HG02840 (cell line): ENCODE measurements around the gene RAMP3.

Source experiments
- ATAC-seq: cut with Tn5 transposase; IDR thresholded peaks from one replicate; pipeline ENCODE4 v1.9.1; 2021; ENCODE audit warnings: mild to moderate bottlenecking, moderate library complexity, moderate number of reproducible peaks; ENCODE audit not compliant: unreplicated experiment, low FRiP score

RAMP3 gene

DNA sequence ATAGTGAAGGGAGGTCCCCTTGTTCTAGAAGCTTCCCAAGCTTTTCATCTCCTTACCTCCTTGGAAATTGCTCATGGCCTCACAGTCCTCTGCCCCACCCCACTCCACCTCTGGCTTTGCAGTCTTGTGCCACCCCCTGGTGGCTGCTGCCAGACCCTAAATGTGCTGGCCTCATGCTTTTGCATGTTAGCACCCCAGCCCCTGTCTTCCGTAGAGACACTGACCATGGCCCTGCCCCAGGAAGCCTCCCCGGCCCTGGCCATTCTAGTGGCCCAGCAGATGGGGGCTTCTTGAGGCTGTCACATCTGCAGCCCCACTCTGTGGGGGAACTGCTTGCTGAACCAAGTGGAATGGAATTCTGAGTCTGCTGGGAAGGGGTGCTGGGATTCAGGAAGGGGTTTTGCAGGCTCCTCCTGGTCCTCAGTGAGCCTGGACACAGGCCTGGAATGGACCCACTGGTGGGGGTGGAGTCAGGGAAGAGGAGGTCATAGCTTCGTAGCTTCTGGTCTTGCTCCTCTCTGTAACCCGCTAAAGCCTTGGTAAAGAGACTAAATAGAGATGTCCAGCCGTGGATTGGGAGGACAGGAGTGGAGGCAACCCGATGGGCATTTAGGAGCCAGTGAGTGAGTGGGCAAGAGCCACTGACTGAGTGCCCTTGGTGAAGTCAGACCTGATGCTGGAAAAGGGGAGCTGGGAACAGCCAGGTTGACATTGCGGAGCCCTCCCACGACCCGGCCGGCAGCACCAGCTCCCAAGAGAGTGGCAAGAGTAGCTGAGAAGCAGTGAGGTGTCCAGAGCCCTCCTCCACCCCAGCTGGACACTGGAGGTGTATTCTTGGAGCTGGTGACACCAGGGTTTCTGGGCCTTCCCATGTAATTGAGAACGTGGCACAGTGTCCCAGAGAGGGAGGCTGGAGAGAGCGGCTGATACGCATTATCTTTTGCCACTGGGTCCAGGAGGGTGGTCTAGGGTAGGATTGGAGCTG, 20.9 kb downstream of the RAMP3 start:
- ATAC-seq, result no peak

DNA sequence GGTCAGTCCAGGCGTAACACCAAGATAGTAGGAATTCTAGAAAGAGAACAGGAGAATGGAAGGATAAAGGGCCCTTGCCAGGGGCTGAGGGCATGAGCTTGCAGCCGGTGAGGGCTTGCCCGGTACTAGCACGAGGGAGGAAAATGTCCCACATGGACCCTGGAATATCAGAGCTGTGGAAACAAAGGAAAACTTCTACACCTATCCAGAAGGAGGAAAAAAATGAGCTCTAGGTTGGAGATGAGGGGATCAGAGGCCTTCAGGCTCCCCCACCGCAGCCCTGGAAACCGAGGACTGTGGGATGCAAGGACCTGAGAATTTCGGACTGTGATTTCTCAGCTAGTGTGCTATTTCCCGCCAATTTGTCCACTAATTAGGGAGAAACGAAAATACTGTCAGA, 22.1 kb downstream of the RAMP3 start:
- ATAC-seq, result no peak

DNA sequence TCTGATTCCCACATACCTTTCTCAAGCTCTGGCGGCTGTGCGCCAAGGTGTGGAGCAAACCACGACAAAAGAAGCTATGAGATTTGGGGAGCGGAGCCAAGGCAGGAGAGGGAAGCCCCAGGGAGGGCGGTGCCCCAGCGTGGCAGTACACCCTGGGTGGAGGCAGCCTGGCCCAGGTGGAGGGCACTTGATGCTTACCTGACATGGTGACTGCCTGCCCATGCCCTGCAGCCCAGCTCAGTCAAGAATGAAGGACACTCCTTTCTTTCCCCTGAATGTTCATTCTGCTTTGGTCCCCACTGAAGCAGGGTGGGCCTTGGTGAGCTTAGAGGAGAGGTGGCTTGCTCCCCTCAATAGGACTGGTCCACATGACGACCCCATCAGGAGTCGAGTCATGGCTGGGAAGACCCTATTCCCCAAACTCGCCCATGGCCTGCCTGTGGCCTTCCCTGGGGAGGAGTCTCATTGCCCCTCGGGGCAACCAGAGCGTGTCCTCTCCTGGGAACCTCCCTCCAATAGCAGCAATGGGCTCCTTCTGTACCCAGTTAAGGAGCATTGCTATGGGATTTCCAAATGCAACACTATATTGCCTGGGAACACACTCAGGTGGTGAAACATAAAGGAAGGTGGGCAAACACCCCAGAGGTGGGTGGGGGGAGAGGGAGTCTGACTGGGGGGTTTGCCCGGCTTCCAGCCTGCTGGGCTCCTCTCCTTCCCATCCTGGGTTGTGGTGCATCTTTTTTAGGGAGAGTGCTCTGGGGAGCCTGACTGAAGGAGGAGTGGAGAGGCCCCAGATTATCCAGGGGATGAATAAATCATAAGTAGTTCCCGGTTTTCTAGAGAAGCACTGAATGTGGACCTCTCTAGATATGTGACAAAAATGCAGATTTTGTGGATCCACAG, 22.7 kb downstream of the RAMP3 start:
- no peak for ATAC-seq

DNA sequence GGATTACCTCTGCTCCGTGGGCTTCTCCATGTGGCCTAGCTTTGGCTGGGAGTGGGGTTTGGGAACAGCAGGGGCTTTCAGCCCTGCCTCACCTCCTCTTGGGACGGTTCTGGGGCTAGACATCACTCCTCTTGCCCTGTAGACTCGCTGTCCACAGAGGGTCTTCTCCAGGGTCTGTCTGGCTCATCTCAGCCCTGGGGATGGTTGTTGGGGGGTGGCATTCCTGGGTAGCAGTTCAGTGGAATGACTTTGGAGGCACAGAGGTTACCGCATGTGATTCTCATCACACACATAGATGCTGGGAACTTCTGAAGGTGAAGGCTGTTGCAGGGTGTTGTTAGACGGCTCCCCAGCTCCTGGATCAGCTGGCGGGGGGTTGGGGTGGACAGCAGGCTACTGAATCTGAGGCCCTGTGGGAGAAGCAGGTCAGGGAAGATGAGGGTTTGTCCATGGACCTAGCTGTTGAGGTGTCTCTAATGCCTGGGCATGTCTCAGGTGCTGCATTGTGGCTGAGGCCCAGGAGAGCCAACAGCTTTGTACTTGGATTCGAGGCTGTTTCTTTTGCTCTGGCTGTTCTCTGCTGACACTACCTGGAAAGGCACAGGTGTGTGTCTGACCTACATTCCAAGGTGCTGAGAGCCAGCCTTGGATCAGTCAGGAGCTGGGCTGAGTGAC, 23.8 kb downstream of the RAMP3 start:
- ATAC-seq, result no peak

DNA sequence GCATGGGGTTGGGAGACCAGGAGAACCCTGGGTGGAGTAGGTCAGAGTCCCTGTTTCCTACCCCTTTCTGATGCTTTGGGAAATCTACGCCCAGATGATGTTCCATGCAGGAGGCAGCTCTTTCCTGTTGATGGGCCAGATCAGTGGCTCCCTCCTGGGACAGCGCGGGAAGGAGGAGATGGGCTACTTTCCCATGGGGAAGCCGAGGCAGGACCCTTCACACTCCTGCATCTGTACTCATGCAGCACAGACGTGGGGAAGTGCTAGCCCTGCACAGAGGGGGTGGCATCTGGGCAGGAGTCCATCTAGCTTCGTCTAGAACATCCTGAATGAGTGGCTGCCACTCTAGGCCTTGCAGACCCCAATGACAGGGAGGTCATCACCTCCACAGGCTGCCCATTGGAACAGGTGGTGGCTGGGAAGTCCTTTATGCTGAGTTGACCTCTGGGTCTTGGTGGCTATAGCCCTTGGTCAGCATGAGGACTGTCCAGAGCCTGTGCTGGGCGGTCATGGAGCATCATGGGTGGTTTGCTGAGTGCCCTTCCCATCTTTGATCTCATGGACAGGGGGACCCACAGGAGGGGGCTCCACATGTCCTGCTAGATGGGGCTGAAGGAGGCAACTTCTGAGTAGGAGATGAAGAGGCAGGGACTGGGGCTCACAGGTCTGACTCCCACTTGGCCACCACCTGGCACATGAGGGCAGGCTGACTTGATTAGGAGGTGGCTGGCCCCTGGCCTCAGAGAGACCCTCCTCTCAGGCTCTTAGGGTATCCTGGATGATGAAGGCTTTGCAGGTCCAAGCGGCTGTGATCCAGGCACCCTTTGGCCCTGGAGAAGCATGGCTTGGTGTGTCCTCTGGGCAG, 24.6 kb downstream of the RAMP3 start:
- no peak for ATAC-seq

DNA sequence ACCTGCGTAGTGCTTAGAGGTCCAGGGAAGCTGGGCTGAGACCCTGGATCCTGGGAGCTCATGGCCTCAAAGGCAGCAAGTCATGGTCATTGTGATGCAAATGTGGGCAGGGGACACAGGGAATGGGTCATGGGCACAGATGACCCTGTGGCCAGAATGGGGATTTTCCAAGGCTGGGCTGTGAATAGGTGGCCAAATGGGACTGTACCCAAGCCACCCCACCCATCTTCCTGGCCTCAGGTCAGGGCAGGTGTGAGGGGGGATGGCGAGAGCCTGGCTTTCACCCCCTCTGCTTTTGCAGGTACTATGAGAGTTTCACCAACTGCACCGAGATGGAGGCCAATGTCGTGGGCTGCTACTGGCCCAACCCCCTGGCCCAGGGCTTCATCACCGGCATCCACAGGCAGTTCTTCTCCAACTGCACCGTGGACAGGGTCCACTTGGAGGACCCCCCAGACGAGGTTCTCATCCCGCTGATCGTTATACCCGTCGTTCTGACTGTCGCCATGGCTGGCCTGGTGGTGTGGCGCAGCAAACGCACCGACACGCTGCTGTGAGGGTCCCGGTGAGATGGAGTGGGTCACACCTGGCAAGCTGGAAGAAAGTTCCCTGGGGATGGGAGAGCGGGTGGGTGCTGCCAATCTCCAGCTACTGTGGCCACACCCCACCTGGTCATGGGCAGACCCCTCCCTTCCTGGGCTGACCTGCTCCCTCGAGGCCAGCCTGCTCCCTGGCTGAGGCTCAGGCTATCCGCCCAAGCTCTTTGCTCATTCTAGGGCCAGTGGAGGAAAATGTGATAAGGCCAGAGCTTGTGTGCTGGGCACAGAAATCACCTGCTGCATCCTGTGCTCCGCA, 25.5 kb downstream of the RAMP3 start:
- ATAC-seq, result no peak

DNA sequence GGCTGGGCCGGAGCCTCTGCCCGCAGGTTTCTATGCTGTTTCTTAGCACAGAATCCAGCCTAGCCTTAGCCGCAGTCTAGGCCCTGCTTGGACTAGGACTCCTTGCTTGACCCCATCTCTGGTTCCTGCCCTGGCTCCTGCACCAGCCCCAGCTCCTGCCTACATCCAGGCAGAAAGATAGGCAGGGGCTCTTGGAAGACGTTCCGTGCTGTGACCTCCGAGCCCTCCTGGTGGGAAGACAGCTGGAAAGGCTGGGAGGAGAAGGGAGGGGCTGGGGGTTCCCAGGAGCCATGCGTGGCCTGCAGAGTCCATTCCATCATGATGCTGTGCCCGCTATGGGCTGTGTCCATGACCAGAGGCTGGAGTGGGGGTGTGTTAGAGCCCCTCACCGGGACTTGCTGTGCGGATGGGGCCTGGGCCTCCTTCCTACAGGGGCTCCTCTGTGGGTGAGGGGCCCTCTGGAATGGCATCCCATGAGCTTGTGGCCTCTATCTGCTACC, 26.2 kb downstream of the RAMP3 start:
- no peak for ATAC-seq

DNA sequence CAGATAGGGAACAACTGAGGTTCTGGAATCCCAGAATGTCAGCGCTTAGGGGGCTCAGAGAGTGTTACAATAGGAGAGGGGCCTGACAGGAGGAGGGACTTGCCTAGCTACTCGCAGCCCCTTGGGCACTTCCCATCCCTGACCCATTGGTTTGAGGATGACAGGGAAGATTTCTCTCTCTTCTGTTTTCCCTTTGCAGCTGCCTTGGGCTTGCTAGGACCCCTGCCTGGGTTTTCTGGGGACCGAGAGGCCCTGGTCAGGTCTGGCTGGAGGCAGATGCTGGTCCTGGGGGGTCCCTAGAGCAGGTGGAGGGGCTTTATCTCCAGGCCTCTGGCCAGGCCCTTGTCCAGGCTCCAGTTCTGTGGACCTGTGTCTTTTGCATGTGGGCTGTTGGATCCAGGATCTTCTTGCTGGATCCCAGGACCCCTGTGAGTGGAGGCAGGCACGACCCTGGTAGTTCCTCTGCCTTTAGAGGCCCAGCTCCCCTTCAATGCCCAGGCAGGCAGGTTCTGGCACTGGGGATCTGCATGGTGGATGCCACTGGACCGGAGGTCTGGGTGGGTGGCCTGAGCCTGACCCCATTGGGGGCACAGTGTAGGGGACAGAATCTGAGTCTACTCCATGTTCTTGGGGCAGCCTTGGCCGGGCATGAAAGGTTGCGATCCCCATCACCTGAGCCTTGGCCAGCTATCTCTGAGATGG, 26.9 kb downstream of the RAMP3 start:
- ATAC-seq, result no peak

DNA sequence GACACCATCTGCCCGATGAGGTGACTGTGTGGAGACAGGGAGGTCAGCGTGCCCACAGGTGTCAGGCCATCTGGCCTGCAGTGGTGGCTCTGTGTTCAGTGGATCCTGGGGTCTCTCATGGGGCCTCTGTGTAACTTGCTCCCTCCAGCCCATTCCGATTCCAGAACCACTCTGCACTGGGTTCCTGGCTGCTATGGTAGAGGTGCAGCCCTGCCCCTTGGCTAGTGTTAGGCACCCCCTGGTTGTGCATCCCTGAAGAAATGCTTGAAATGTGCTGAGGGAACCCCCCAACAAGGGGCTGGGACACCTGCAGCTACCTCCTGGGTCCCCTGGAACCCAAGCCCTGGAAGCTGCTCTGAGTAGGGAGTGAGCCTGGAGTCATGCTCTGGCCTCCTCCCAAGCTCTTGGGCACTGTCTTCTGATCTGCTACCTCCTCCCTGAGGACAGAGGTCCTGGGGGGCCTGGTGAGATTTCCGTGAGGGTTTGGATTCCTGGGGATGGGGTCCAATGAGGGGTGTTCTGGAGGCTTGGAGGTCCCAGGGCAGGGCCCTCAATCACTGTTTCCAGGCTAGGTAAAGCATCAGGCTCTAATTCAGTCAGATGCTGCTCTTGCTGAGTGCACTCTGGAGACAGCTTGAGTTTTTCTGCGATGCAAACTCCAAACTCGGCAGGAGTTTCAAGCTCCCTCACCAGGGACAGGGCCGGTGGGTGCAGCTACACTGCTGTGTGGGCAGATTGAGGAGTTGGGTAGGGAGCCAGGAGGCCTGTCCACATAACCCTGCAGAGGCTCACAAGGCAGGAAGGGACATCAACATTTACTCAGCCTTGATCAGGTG, 27.7 kb downstream of the RAMP3 start:
- no peak for ATAC-seq

DNA sequence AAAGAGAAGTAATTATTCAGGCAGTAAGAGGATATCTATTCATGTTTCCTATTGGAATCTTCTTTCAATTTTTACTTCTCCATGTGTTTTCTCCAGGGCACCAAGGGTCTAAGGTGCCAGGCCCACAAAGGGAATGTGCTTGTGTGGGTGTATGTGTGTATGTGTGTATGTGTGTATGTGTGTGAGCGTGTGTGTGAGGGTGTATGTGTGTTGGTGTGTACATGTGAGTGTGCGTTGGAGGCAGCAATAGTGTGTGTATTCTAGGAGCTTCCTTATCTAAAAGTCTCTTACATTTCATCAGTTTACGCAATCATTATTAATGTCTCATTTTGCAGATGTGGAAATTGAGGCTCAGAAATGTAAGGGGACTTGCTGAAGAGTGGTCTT, 28.3 kb downstream of the RAMP3 start:
- no peak for ATAC-seq

DNA sequence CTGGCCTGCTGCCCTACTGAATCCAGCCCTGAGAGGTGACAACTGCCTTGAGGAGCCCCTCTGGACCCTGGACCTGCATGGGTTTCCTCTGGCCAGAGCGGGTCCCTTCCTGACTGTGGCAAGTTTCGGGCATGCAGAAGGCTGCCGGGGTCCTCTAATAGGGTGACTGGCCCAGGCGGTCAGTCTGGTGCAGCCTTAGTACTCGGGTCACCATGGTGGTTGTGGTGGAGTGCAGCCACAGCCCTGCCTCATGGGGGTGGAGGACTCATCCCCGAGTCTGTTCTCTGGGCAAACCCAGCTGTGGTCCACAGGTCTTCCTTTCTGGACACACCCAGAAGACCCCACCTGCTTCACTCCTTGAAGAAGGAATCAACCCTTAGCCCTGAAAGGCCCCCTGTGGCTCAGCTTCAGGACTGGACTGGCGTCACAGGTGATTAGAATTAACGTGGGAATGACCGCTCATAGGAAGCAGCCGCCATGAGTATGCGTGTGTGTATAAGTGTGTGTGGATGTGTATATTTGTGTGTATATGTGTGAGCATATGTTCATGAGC, 28.7 kb downstream of the RAMP3 start:
- ATAC-seq, result no peak

DNA sequence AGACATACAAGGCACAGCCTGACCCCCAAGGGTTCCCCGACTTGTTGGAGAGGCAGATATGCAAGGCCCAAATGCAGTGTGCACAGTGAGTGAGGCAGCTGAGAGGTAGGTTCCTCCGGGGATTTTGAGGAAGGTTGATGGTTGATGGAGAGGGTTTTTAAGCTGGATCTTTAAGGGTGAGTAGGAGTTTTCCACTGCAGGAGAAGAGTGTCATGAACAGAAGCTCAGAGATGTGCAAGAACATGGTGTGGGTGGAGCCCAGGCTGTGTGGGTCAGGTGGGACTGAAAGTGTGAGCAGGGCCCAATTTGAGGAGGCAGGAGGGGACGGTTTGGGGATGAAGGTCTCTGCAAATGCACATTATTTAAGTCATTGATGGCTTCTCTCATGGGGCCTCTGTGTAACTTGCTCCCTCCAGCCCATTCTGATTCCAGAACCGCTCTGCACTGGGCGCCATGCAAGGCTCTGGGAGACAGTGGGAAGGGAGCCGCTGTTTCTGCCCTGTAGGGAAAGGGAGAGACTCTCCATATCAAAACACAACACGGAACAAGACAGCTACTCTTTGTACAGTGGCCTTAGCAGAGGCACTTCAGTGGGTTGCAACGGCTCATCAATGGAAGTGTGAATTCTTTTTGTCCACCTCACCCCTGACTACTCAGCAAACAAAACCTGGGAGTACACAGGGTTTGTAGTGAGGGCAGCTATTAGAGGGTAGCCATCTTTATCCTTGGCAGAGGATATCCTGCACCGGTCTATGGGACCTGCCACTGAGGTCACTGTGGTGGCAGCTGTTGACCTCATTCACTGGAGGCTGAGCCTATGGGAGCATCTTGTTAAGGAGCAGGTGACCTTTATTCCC, 29.7 kb downstream of the RAMP3 start:
- no peak for ATAC-seq

DNA sequence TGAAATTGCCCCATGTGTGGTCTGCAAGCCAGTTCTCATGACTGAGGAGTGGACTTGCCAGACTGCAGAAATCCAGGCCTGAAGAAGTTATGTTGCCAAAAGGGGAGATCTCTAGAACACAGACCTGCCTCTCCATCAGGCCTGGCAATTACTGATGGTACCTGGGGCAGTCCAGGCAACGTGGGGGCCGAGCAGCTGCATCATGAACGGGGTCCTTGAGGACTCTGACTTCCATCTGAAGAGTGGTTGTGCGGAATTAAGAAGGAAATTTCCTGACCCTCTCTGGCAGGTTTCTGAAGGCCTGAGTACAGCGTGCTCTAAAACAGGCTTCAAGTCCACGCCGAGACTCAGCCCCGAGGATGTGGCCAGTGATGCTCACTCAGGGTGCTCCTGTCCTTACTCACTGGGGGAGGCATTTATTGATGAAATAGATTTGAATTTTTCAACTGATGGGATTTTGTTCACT, 30.4 kb downstream of the RAMP3 start:
- no peak for ATAC-seq

DNA sequence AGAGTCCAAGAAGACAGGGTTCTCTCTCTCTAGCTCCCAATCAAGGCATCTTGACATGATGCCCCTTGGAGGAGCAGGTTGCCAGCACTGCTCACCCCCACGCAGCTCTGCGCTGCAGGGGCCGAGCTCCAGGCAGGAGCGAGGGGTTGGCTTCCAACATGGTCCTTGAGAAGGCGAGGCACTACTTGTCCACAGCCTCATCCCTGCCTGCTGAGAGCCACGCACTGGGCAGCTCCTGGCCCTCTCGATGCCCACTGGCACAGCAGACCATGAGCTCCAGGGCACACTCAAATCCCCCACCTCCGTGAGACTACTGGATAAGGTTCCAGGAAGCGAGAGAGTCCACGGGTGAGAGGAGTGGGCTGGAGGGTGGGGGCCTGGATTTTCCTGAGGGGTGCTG, 31.1 kb downstream of the RAMP3 start:
- ATAC-seq, result no peak

DNA sequence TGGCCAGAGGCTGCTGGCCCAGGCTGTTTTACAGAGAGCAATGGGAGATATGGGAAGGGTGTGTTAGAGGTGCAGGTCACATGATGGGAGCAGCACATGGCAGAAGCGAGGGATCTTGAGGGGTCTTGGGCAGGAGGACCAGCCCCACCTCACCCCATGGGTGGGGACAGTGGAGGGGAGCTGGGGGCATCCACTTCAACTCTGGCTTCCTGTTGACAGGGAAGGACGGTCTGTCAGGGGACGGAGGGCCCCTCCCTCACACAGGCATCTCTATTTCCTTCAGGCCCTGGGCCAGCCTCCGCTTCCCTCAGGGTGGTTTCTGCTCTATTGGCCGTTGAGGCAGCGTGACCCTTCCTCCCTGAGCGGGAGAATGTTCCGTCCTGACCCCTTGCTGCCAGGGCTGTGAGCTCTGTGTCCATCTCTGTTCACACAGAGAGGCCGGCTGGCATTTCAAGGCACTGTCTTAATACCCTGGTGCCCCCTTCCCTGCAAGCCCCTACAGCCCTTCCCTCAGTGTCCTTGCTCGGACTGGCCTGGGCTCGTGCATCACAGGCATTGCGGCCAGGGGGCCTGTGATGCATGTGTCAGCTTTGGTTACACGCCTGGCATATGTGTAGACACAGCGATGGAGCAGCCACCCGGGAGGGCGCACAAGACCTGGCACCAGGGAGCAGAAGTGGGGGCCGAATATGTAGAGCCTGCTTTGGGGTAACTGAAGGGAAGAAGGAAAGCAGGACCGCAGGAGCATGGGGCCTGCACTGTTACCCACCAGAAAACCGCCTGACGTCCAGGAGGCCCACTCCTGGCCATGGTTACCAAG, 31.8 kb downstream of the RAMP3 start:
- ATAC-seq, result no peak
